Activated B cell treated with CpG ODN at 0.5 μM for 24 hours (primary cell): Measurements from ENCODE around the gene TREM2. TPM values are rescaled to one million over a fixed set of nuclear protein-coding genes. Genes with fewer than 3 reads are reported as not detected.
A peak's percentile ranks its signal among the peaks of the same experiment; 100 is the strongest.

Experiments used
- ATAC-seq: fragments of 200-7000 bp; cut with Tn5 transposase; one replicate; pipeline ENCODE4 v1.10.0; 2021; ENCODE audit warnings: low read depth, mild to moderate bottlenecking, moderate library complexity
- CTCF ChIA-PET: fragments of 350-600 bp; sonication (Branson Sonifier 250); formaldehyde crosslinking; loops from one replicate; lab custom pipeline; 2021; ENCODE audit warnings: antibody characterized with exemption; lab: Charles Lee
- POLR2A ChIA-PET: fragments of 350-600 bp; sonication (Branson Sonifier 250); formaldehyde crosslinking; loops from one replicate; lab custom pipeline; 2021; ENCODE audit warnings: antibody characterized with exemption; lab: Charles Lee
- DNase-seq: peaks from one replicate; pipeline ENCODE4 v3.0.0; 2022
- H3K27ac Mint-ChIP-seq: one replicate; pipeline ENCODE4 v1.8.0; 2020; ENCODE audit warnings: mixed read lengths
- H3K27me3 Mint-ChIP-seq: one replicate; pipeline ENCODE4 v1.8.0; 2021; ENCODE audit warnings: mixed read lengths
- H3K36me3 Mint-ChIP-seq: one replicate; pipeline ENCODE4 v1.8.0; 2021; ENCODE audit warnings: low read depth, mixed read lengths
- H3K4me1 Mint-ChIP-seq: one replicate; pipeline ENCODE4 v1.8.0; 2021; ENCODE audit warnings: mixed read lengths
- H3K4me3 Mint-ChIP-seq: one replicate; pipeline ENCODE4 v1.8.0; 2020; ENCODE audit warnings: mild to moderate bottlenecking, mixed read lengths
- H3K9me3 Mint-ChIP-seq: one replicate; pipeline ENCODE4 v1.8.0; 2020; ENCODE audit warnings: mixed read lengths
- intact Hi-C: fragments of 100-400 bp; cut with micrococcal nuclease; formaldehyde crosslinking; loops from one replicate; pipeline ENCODE4 v1.15.1; 2024
- total RNA-seq: library from RNA; stranded (reverse); gene quantifications from 2 replicates; pipeline ENCODE4 v1.2.3, GENCODE V29; 2022
- TF ChIP-seq, protein P1 (sequence below): fragments of 200-600 bp; IDR thresholded peaks from one replicate; pipeline ENCODE4 v1.8.0; 2022; ENCODE audit warnings: antibody characterized with exemption, mild to moderate bottlenecking

The TREM2 gene
- not detected in 2 replicates for total RNA-seq

GRCh38 chr6:41162687-41163418, at the start of gene TREM2:
TSS of gene TREM2 (minus strand) at chr6:41163116. CDS start at chr6:41163082, 34 bp downstream.
- CTCF ChIA-PET: no interaction called here
- POLR2A ChIA-PET: no interaction called here
- no peak for ATAC-seq

DNA sequence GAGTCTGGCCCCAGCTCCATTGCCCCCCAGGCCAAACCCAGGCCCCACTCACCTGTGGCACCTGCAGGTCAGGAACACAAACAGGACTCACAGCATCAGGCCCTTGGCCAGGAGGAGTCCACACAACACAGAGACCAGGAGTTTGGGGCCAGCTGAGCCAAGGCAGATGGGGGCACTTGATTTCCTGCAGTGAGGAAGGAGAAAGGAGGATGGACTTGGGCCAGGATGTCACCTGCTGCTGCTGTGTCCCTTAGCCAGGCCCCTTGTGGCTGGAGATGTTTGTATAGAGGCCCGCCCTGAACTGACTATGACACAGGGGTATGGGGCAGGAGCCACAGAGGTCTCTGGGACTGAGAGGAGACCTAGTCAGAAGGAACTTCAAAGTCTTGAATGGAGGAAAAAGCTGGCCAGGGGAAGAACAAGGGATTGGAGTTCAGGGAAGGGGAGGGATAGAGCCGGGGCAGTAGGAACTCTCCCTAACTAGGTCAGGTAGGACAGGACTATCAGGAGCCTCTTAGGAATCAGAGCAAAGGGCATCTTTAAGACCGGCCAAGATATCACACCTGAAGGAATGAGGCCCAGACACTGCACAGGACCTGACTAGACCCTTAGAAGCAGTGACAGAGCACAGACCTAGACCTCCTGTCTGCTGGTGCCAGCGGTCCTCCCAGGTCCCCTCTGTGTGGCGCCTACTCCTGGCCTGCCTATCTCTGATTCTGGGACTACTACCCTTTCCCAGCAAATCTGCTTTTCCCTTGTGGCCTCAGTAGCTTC, 46.8 kb upstream of the TREM2 start:
- TF ChIP-seq, protein P1, sequence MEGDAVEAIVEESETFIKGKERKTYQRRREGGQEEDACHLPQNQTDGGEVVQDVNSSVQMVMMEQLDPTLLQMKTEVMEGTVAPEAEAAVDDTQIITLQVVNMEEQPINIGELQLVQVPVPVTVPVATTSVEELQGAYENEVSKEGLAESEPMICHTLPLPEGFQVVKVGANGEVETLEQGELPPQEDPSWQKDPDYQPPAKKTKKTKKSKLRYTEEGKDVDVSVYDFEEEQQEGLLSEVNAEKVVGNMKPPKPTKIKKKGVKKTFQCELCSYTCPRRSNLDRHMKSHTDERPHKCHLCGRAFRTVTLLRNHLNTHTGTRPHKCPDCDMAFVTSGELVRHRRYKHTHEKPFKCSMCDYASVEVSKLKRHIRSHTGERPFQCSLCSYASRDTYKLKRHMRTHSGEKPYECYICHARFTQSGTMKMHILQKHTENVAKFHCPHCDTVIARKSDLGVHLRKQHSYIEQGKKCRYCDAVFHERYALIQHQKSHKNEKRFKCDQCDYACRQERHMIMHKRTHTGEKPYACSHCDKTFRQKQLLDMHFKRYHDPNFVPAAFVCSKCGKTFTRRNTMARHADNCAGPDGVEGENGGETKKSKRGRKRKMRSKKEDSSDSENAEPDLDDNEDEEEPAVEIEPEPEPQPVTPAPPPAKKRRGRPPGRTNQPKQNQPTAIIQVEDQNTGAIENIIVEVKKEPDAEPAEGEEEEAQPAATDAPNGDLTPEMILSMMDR: no peak
- peaks cover 14% of the 10 kb centered on the region for H3K9me3 Mint-ChIP-seq
- DNase-seq (no peak), ATAC-seq (no peak)
- ChIA-PET CTCF (no interaction called here), POLR2A (interaction anchor here (0.6 kb wide), 1 partner anchor 10 kb away, joined by 3 read pairs; no protein-coding TSS in a partner anchor)
- H3K27me3 Mint-ChIP-seq: no peaks in the 10 kb centered on the region
- H3K4me3 Mint-ChIP-seq: peak overlapping the region; percentile 74
- H3K4me1 Mint-ChIP-seq: peaks cover 47% of the 10 kb centered on the region
- peaks cover 6% of the 10 kb centered on the region for H3K36me3 Mint-ChIP-seq
- peak overlapping the region; percentile 94 for H3K27ac Mint-ChIP-seq
- intact Hi-C loops: no loop called here

More at GRCh38 chr6:41162687-41163418, at the start of gene TREM2:
- Mint-ChIP-seq H3K27ac (no peak within 1 kb of the TSS), H3K27me3 (peaks cover 18% of the 10 kb centered on the region), H3K36me3 (no peaks in the 10 kb centered on the region), H3K4me3 (no peak within 1 kb of the TSS), H3K4me1 (peaks cover 8% of the 10 kb centered on the region), H3K9me3 (no peaks in the 10 kb centered on the region)
- intact Hi-C loops: no loop called here
- TF ChIP-seq, protein P1: no peak
- DNase-seq: no peak

DNA sequence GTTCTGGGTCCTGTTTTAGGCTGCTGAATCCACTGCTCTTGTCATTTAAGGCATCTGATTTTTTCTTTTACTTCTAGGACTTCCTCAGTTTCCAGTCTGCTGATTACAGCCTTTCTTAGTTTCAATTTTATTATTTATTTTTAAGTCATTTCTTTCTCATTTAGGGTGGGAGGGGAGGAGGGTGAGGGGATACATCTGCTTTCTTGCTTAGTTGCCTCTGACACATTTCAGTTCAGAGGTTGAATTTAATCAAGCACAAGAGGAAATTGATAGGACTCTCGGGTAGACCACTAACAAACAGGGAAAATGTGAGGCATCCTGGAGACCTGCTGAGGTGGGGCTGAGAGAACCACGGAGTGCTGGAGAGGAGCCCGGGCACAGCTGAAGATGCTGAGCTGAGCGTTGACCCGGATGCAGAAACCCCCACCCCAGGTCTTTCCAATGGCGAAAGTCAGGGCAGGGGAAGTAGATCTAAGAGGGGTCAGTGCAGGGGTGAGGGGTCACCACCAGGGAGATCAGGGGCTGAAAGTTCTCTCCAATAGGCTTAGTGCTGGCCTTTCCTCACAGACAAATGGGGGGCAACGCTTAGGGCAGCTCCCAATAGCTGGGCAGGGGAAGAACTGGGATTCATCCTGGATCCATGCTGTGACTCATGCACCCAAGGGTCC, 45.7 kb upstream of the TREM2 start:
- H3K36me3 Mint-ChIP-seq: peaks cover 2% of the 10 kb centered on the region
- peaks cover 4% of the 10 kb centered on the region for H3K9me3 Mint-ChIP-seq
- peak overlapping the region; percentile 74 for H3K4me3 Mint-ChIP-seq
- no peaks in the 10 kb centered on the region for H3K27me3 Mint-ChIP-seq
- H3K4me1 Mint-ChIP-seq: peaks cover 52% of the 10 kb centered on the region
- TF ChIP-seq, protein P1: no peak
- intact Hi-C loops: no loop called here
- no peak for DNase-seq
- CTCF ChIA-PET: no interaction called here
- peak overlapping the region; percentile 94 for H3K27ac Mint-ChIP-seq
- ATAC-seq: peak; percentile 76
- POLR2A ChIA-PET: no interaction called here

GRCh38 chr6:41204156-41204555, 41.2 kb upstream of the TREM2 start:
- ChIA-PET CTCF (interaction anchor here (0.9 kb wide), 1 partner anchor 103 kb away, joined by 3 read pairs; no protein-coding TSS in a partner anchor), POLR2A (interaction anchor here (0.7 kb wide), 1 partner anchor 528 kb away, joined by 3 read pairs; no protein-coding TSS in a partner anchor)
- H3K4me1 Mint-ChIP-seq: peaks cover 74% of the 10 kb centered on the region
- H3K36me3 Mint-ChIP-seq: peaks cover 2% of the 10 kb centered on the region
- ATAC-seq: no peak
- H3K9me3 Mint-ChIP-seq: peaks cover 4% of the 10 kb centered on the region
- TF ChIP-seq, protein P1: no peak
- no peak for DNase-seq
- peak overlapping the region; percentile 50 for H3K27ac Mint-ChIP-seq
- no peak overlapping the region for H3K4me3 Mint-ChIP-seq
- intact Hi-C loops: no loop called here
- no peaks in the 10 kb centered on the region for H3K27me3 Mint-ChIP-seq
